ENCODE results near the gene LRRC14B. TPM values are rescaled to one million over a fixed set of nuclear protein-coding genes. Genes with fewer than 3 reads are reported as not detected.
"Not testable (repeated sequence)": the region's sequence is repeated elsewhere in the genome, so short reads cannot be mapped to it uniquely, and the experiment has no call there.

LRRC14B gene
- total and polyA plus RNA-seq, 2 of the 13 experiments (the other 11 are each of a cell fraction or from before 2014, with no cell fraction given) = not detected

- peak; percentile 41 for TF ChIP-seq CHD2 (IDR thresholded peaks at IDR 0.05; ENCODE audit: low read depth, low read length)
- TF ChIP-seq DR1 (CRISPR knock-in tag; IDR thresholded peaks at IDR 0.05) = 0 out of 2 replicates have a peak, but pooled peaks have one; percentile 57
- peak; percentile 18 for TF ChIP-seq SKI (IDR thresholded peaks at IDR 0.05; ENCODE audit: partially characterized antibody)
- peak; percentile 21; the same call in 1 of the 2 replicates for TF ChIP-seq ZGPAT (CRISPR knock-in tag; IDR thresholded peaks at IDR 0.05)
- peak; percentile 65; the same call in 1 of the 3 replicates for TF ChIP-seq MXI1 (IDR thresholded peaks at IDR 0.05; ENCODE audit: borderline replicate concordance, low read depth, low read length)
- peak; percentile 58 to 84; a peak in 3 of 4 replicates for TF ChIP-seq POLR2A (IDR thresholded peaks at IDR 0.05; ENCODE audit: insufficient read depth in 1 of 2, low read depth in 2 of 2, low read length in 2 of 2)
- TF ChIP-seq SALL1 (CRISPR knock-in tag; IDR thresholded peaks at IDR 0.05) = peak; percentile 47
- TF ChIP-seq ZNF589 (CRISPR knock-in tag; conservative IDR thresholded peaks at IDR 0.05) = 0 out of 2 replicates have a peak, but pooled peaks have one; percentile 33
- TF ChIP-seq YEATS2 (CRISPR knock-in tag; IDR thresholded peaks at IDR 0.05; ENCODE audit: borderline replicate concordance) = peak; percentile 29; the same call in 1 of the 2 replicates
- TF ChIP-seq ZNF607 (CRISPR knock-in tag; IDR thresholded peaks at IDR 0.05; ENCODE audit: borderline replicate concordance) = peak; percentile 35; the same call in 1 of the 2 replicates
- TF ChIP-seq NONO, NR2F6 (IDR thresholded peaks at IDR 0.05): not testable (repeated sequence)
- peak; percentile 53; the same call in 1 of the 2 replicates for TF ChIP-seq NONO (CRISPR knock-in tag; conservative IDR thresholded peaks at IDR 0.05)
- peak; percentile 52 for TF ChIP-seq GATAD1 (CRISPR knock-in tag; IDR thresholded peaks at IDR 0.05)
- peak; percentile 26; the same call in 1 of the 2 replicates for TF ChIP-seq MEIS2 (CRISPR knock-in tag; IDR thresholded peaks at IDR 0.05)
- TF ChIP-seq CTCF (CRISPR knock-in tag; IDR thresholded peaks at IDR 0.05) = peak; percentile 69
- TF ChIP-seq HBP1 (CRISPR knock-in tag; IDR thresholded peaks at IDR 0.05; ENCODE audit: low read depth) = 0 out of 2 replicates have a peak, but pooled peaks have one; percentile 4
- 0 out of 2 replicates have a peak, but pooled peaks have one; percentile 56 for TF ChIP-seq ZNF790 (CRISPR knock-in tag; IDR thresholded peaks at IDR 0.05; ENCODE audit: borderline replicate concordance)
- peak; percentile 37; the same call in 1 of the 2 replicates for TF ChIP-seq PHF20 (CRISPR knock-in tag; IDR thresholded peaks at IDR 0.05)
- TF ChIP-seq ZIK1 (CRISPR knock-in tag; IDR thresholded peaks at IDR 0.05; ENCODE audit: borderline replicate concordance, low read depth) = 0 out of 2 replicates have a peak, but pooled peaks have one; percentile 43
- peak; percentile 47; the same call in 1 of the 2 replicates for TF ChIP-seq SMAD1 (CRISPR knock-in tag; IDR thresholded peaks at IDR 0.05; ENCODE audit: borderline replicate concordance, low read depth)
- 0 out of 2 replicates have a peak, but pooled peaks have one; percentile 25 for TF ChIP-seq MIER3 (CRISPR knock-in tag; IDR thresholded peaks at IDR 0.05; ENCODE audit: borderline replicate concordance)
- TF ChIP-seq NR2F6 (CRISPR knock-in tag; IDR thresholded peaks at IDR 0.05) = peak; percentile 6; the same call in 1 of the 2 replicates
- 0 out of 2 replicates have a peak, but pooled peaks have one; percentile 10 for TF ChIP-seq ZSCAN25 (CRISPR knock-in tag; IDR thresholded peaks at IDR 0.05)
These were observed 26.5 kb downstream of the LRRC14B start, which contains the start of the genes CCDC127 and SDHA (continued) for GRCh38 chr5:217494-218456.
